Suprapubic skin (tissue), 4 donors: ENCODE results near the gene MICAL2. TPM values are rescaled to one million over a fixed set of nuclear protein-coding genes. Genes with fewer than 3 reads are reported as not detected.

ENCODE experiments used
- DNase-seq, 2 donors: peaks; one replicate each; pipeline ENCODE4 v3.0.0-alpha.2; 2019; ENCODE audit warnings: low spot score in 2 of 2
- H3K27ac ChIP-seq: fragments of 200-600 bp; sonication (generic); one replicate; pipeline ENCODE4 v1.5.1; 2019
- H3K27me3 ChIP-seq: fragments of 200-600 bp; sonication (generic); one replicate; pipeline ENCODE4 v1.5.1; 2019
- H3K36me3 ChIP-seq: fragments of 200-600 bp; sonication (generic); one replicate; pipeline ENCODE4 v1.5.1; 2019
- H3K4me1 ChIP-seq: fragments of 200-600 bp; sonication (generic); one replicate; pipeline ENCODE4 v1.5.1; 2019
- H3K4me3 ChIP-seq: fragments of 200-600 bp; sonication (generic); one replicate; pipeline ENCODE4 v1.5.1; 2019; ENCODE audit warnings: mild to moderate bottlenecking
- H3K9me3 ChIP-seq: fragments of 200-600 bp; sonication (generic); one replicate; pipeline ENCODE4 v1.5.1; 2019
- CTCF ChIP-seq, 2 donors: fragments of 200-600 bp in 1 of 2; fragments of 450-650 bp in 1 of 2; sonication (generic) in 1 of 2; IDR thresholded peaks; one replicate each; pipeline ENCODE4 v1.5.1; 2016 to 2019; ENCODE audit warnings: antibody characterized with exemption in 2 of 2, mild to moderate bottlenecking in 1 of 2, moderate library complexity in 1 of 2
- EP300 ChIP-seq: sonication (generic); formaldehyde crosslinking; IDR thresholded peaks from one replicate; pipeline ENCODE4 v1.6.1; 2017; ENCODE audit warnings: antibody characterized with exemption
- POLR2A ChIP-seq, 2 donors: fragments of 450-650 bp; IDR thresholded peaks; one replicate each; pipeline ENCODE4 v1.6.1; 2017; ENCODE audit warnings: antibody characterized with exemption in 2 of 2, mild to moderate bottlenecking in 2 of 2, moderate library complexity in 2 of 2
- POLR2AphosphoS5 ChIP-seq, 3 donors: sonication (generic); formaldehyde crosslinking; IDR thresholded peaks; one replicate each; pipeline ENCODE4 v1.6.1; 2017; ENCODE audit warnings: antibody characterized with exemption in 3 of 3
- WGBS: methylation state at CpG from one replicate; pipeline ENCODE4 v1.1.5; 2018; 5-methylcytosine and 5-hydroxymethylcytosine counted together
- total RNA-seq, 4 donors: library from RNA; depleted of rRNA; stranded (reverse); fragments of >200 nt; gene quantifications; one replicate each; pipeline ENCODE4 v1.1.0, GENCODE V29; 2016

MICAL2 gene
- total RNA-seq, 4 donors from 2014 or later = 117 to 232 (median 164) TPM

GRCh38 chr11:12221051-12221535 lies 110.7 kb downstream of the MICAL2 start:
- no peak for DNase-seq
- H3K9me3 ChIP-seq = no peaks in the 10 kb centered on the region
- peaks cover 41% of the 10 kb centered on the region for H3K4me1 ChIP-seq
- H3K27ac ChIP-seq = no peak overlapping the region
- WGBS = 94% methylated on average over 6 of the region's 6 CpGs
- no peaks in the 10 kb centered on the region for H3K27me3 ChIP-seq
- H3K36me3 ChIP-seq = peaks cover 42% of the 10 kb centered on the region
- H3K4me3 ChIP-seq = no peak overlapping the region
- TF ChIP-seq EP300 (no peak), POLR2A (IDR thresholded peaks at IDR 0.05) (no peak), POLR2AphosphoS5 (IDR thresholded peaks at IDR 0.05) (no peak), CTCF (IDR thresholded peaks at IDR 0.05) (no peak)

- H3K27ac ChIP-seq = no peak overlapping the region
- no peak overlapping the region for H3K4me3 ChIP-seq
- peaks cover 41% of the 10 kb centered on the region for H3K36me3 ChIP-seq
- H3K4me1 ChIP-seq = peaks cover 38% of the 10 kb centered on the region
- peak in 1 of 2 donors; percentile 54 for DNase-seq
- no peaks in the 10 kb centered on the region for H3K9me3 ChIP-seq
- TF ChIP-seq EP300 = no peak
- no peak for TF ChIP-seq POLR2AphosphoS5 (IDR thresholded peaks at IDR 0.05)
- no peak for TF ChIP-seq POLR2A (IDR thresholded peaks at IDR 0.05)
- TF ChIP-seq CTCF (IDR thresholded peaks at IDR 0.05) = no peak
- no peaks in the 10 kb centered on the region for H3K27me3 ChIP-seq
- WGBS = 63% methylated on average over 14 of the region's 17 CpGs
Measured at GRCh38 chr11:12222055-12222792, 111.8 kb downstream of the MICAL2 start.

GRCh38 chr11:12223771-12224536 lies 113.6 kb downstream of the MICAL2 start:
- DNase-seq = no peak
- Histone ChIP-seq H3K4me3 (peak overlapping the region; percentile 1), H3K27ac (peak overlapping the region; percentile 65), H3K27me3 (no peaks in the 10 kb centered on the region), H3K4me1 (peaks cover 38% of the 10 kb centered on the region), H3K9me3 (no peaks in the 10 kb centered on the region), H3K36me3 (peaks cover 48% of the 10 kb centered on the region)
- no peak for TF ChIP-seq POLR2A (IDR thresholded peaks at IDR 0.05)
- TF ChIP-seq CTCF (IDR thresholded peaks at IDR 0.05) = no peak
- no peak for TF ChIP-seq EP300
- no peak for TF ChIP-seq POLR2AphosphoS5 (IDR thresholded peaks at IDR 0.05)
- WGBS = 49% methylated on average over 7 of the region's 7 CpGs

- TF ChIP-seq CTCF (IDR thresholded peaks at IDR 0.05) (no peak), POLR2AphosphoS5 (IDR thresholded peaks at IDR 0.05) (no peak), POLR2A (IDR thresholded peaks at IDR 0.05) (no peak), EP300 (no peak)
- peaks cover 52% of the 10 kb centered on the region for H3K36me3 ChIP-seq
- WGBS = 65% methylated on average over 12 of the region's 12 CpGs
- H3K4me1 ChIP-seq = peaks cover 38% of the 10 kb centered on the region
- H3K9me3 ChIP-seq = no peaks in the 10 kb centered on the region
- peak; percentile 89 to 90 for DNase-seq
- H3K27me3 ChIP-seq = no peaks in the 10 kb centered on the region
- peak overlapping the region; percentile 65 for H3K27ac ChIP-seq
- H3K4me3 ChIP-seq = peak overlapping the region; percentile 1
Measured at GRCh38 chr11:12224537-12224893, 114.1 kb downstream of the MICAL2 start.
